ENCODE results near the gene TLDC2.

The TLDC2 gene

GRCh38 chr20:36941401-36941835 lies 65.5 kb downstream of the TLDC2 start:
- TF ChIP-seq CTCF (IDR thresholded peaks at IDR 0.05; ENCODE audit: control insufficient read depth, insufficient read depth, low read depth, low read length, missing control alignments) = no peak
- no peak for DNase-seq (ENCODE audit: low read depth)
- no peak overlapping the region for H3K4me3 ChIP-seq (ENCODE audit: control insufficient read depth, low read depth, low read length)
